IPS-15b (cell line): ENCODE data around the gene FOXI1.
"Not testable (repeated sequence)": the region's sequence is repeated elsewhere in the genome, so short reads cannot be mapped to it uniquely, and the experiment has no call there.

ENCODE experiments used
- H3K27me3 ChIP-seq: one replicate; pipeline ENCODE4 v1.6.1; 2013; ENCODE audit warnings: low read length; ENCODE audit not compliant: control insufficient read depth, insufficient read depth
- H3K36me3 ChIP-seq: one replicate; pipeline ENCODE4 v1.6.1; 2013; ENCODE audit warnings: low read length; ENCODE audit not compliant: control insufficient read depth, insufficient read depth
- H3K4me1 ChIP-seq: one replicate; pipeline ENCODE4 v1.6.1; 2013; ENCODE audit warnings: mild to moderate bottlenecking, low read length; ENCODE audit not compliant: control insufficient read depth, insufficient read depth
- H3K4me3 ChIP-seq: one replicate; pipeline ENCODE4 v1.5.1; 2013; ENCODE audit warnings: low read depth, low read length
- H3K9ac ChIP-seq: one replicate; pipeline ENCODE4 v1.6.1; 2013; ENCODE audit warnings: low read depth, mild to moderate bottlenecking, low read length
- H3K9me3 ChIP-seq: one replicate; pipeline ENCODE4 v1.6.1; 2013; ENCODE audit warnings: mild to moderate bottlenecking, low read length; ENCODE audit not compliant: control insufficient read depth, insufficient read depth

The FOXI1 gene

GRCh38 chr5:170135796-170136490, 30.2 kb downstream of the FOXI1 start:
- H3K4me3 ChIP-seq, result no peak overlapping the region
- no peaks in the 10 kb centered on the region for H3K27me3 ChIP-seq
- H3K36me3 ChIP-seq, result no peaks in the 10 kb centered on the region
- no peaks in the 10 kb centered on the region for H3K9me3 ChIP-seq
- H3K9ac ChIP-seq, result no peak overlapping the region
- no peaks in the 10 kb centered on the region for H3K4me1 ChIP-seq

- no peak overlapping the region for H3K4me3 ChIP-seq
Observed at GRCh38 chr5:170136506-170136905, 30.8 kb downstream of the FOXI1 start.

DNA sequence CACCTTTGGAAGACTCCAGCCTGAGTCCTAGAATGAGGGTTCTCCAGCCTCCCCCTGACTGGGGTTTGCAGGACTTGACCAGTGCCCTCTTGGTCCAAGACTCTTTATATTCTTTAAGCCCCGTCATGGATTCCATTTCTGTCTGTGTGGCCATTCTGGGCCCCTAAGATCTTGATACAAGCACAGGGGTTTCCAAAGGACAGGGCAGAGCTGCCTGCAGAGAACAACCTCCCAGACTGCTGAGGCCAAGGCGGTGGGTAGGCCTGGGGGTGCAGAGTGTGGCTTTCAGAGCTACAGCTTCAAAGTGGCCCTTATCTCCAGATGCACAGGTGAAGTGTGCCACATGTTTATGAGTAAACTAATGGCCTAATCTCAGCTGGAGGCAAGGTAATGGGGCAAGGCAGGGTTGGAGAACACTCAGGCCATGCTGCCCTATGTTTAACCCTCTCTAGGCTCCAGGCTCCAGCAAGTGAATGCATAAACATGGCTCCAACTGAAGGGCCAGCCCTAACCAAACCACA, 32.1 kb downstream of the FOXI1 start:
- Histone ChIP-seq H3K36me3 (no peaks in the 10 kb centered on the region), H3K9ac (no peak overlapping the region), H3K9me3 (no peaks in the 10 kb centered on the region), H3K27me3 (no peaks in the 10 kb centered on the region), H3K4me3 (no peak overlapping the region), H3K4me1 (no peaks in the 10 kb centered on the region)

More at GRCh38 chr5:170136506-170136905, 30.8 kb downstream of the FOXI1 start:
- Histone ChIP-seq H3K4me1 (no peaks in the 10 kb centered on the region), H3K9me3 (no peaks in the 10 kb centered on the region), H3K27me3 (no peaks in the 10 kb centered on the region), H3K36me3 (no peaks in the 10 kb centered on the region), H3K9ac (no peak overlapping the region)

- no peaks in the 10 kb centered on the region for H3K9me3 ChIP-seq
- no peaks in the 10 kb centered on the region for H3K27me3 ChIP-seq
- H3K4me3 ChIP-seq, result no peak overlapping the region
- no peaks in the 10 kb centered on the region for H3K4me1 ChIP-seq
- H3K9ac ChIP-seq, result no peak overlapping the region
- no peaks in the 10 kb centered on the region for H3K36me3 ChIP-seq
Observed at GRCh38 chr5:170138273-170138672, 32.6 kb downstream of the FOXI1 start.

DNA sequence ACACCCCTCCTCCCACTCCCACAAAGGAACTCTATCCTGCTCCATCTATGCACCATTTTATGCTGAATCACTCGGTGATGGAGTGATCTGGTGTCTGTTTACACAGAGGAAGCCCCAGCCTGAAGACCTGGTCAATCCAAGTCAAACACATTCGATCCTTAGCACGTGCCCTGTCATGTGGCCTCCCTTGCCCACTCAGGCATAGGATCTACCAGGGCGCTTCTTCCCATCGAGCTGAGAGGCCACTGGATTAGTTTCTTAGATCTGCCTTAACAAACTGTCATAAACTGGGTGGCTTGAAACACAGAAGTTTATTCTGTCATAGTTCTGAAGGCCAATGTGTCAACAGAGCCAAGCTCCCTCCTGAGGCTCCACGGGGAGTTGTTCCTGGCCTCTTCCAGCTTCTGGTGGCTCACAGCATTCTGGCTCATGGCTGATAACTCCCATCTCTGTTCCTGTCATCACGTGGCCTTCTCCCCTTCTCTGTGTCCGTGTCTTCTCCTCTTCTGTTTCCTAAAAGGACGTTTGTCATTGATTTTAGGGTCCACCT, 34.2 kb downstream of the FOXI1 start:
- Histone ChIP-seq H3K9me3 (no peaks in the 10 kb centered on the region), H3K27me3 (no peaks in the 10 kb centered on the region), H3K9ac (no peak overlapping the region), H3K36me3 (no peaks in the 10 kb centered on the region), H3K4me3 (no peak overlapping the region), H3K4me1 (no peaks in the 10 kb centered on the region)

DNA sequence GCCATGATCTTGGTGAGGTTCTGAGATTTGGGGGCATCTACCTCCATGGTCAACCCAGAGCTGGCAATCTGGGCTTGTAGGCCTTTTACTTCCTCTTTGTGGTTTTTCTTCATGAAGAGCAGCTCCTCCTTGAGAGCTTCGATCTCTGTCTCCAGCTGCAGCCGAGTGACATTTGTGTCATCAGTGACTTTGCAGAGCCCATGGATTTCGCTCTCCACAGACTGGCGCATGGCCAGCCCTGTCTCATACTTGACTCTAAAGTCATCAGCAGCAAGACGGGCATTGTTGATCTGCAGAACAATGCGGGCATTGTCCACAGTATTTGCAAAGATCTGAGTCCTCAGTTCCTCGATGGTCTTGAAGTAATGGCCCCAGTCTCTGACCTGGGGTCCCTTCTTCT, 35.5 kb downstream of the FOXI1 start:
- H3K9ac ChIP-seq, H3K36me3 ChIP-seq, H3K4me1 ChIP-seq: not testable (repeated sequence)

GRCh38 chr5:170141636-170142035, 35.9 kb downstream of the FOXI1 start:
- Histone ChIP-seq H3K9me3 (no peaks in the 10 kb centered on the region), H3K4me1 (no peaks in the 10 kb centered on the region), H3K27me3 (no peaks in the 10 kb centered on the region), H3K9ac (no peak overlapping the region), H3K36me3 (no peaks in the 10 kb centered on the region), H3K4me3 (no peak overlapping the region)

More for the DNA sequence above, 35.5 kb downstream of the FOXI1 start:
- not testable (repeated sequence) for H3K27me3 ChIP-seq, H3K4me3 ChIP-seq, H3K9me3 ChIP-seq

DNA sequence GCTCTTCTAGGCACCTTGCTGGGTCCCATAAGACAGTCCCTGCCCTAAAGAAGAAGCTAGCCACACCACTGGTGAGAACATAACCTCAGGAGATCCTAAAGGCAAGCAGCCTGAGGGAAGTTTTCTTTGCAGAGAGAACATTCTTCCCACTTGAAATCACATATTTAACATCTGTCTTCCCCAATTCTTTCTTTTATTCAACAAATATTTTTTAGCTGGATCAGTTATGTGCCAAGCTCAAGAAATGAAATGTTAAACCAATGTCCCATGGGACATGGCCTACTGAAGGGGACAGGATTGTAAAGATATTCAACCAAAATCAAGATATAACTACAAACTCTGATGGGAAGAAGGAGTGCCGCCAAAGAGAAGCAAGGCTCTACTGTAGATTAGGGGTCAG, 36.5 kb downstream of the FOXI1 start:
- Histone ChIP-seq H3K9me3 (no peaks in the 10 kb centered on the region), H3K4me1 (no peaks in the 10 kb centered on the region), H3K9ac (no peak overlapping the region), H3K4me3 (no peak overlapping the region), H3K36me3 (no peaks in the 10 kb centered on the region), H3K27me3 (no peaks in the 10 kb centered on the region)

DNA sequence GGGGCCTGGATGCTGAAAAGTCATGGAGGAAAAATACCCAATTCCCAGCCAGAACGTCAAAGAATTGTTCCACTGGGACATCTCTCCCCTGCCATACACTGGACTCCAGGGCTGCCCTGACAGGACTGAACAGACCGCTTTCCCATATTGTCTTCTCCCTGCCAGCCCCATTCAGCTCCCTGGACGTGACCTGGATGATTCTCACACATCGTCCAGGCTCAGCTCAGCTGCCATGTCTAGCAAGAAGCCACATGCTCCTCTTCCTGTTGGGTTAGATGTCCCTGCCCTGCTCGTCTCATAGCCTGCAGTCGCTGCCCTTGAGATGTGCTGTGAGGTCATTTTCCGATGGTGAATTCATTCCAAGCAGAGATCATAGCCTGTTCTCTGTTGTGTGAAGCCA, 37.4 kb downstream of the FOXI1 start:
- H3K9ac ChIP-seq, result no peak overlapping the region
- H3K27me3 ChIP-seq, result no peaks in the 10 kb centered on the region
- no peaks in the 10 kb centered on the region for H3K36me3 ChIP-seq
- H3K4me1 ChIP-seq, result no peaks in the 10 kb centered on the region
- no peaks in the 10 kb centered on the region for H3K9me3 ChIP-seq
- H3K4me3 ChIP-seq, result no peak overlapping the region

- Histone ChIP-seq H3K36me3 (no peaks in the 10 kb centered on the region), H3K27me3 (no peaks in the 10 kb centered on the region), H3K9me3 (no peaks in the 10 kb centered on the region), H3K4me1 (no peaks in the 10 kb centered on the region), H3K4me3 (no peak overlapping the region), H3K9ac (no peak overlapping the region)
Observed at GRCh38 chr5:170143710-170144109, 38.0 kb downstream of the FOXI1 start.

DNA sequence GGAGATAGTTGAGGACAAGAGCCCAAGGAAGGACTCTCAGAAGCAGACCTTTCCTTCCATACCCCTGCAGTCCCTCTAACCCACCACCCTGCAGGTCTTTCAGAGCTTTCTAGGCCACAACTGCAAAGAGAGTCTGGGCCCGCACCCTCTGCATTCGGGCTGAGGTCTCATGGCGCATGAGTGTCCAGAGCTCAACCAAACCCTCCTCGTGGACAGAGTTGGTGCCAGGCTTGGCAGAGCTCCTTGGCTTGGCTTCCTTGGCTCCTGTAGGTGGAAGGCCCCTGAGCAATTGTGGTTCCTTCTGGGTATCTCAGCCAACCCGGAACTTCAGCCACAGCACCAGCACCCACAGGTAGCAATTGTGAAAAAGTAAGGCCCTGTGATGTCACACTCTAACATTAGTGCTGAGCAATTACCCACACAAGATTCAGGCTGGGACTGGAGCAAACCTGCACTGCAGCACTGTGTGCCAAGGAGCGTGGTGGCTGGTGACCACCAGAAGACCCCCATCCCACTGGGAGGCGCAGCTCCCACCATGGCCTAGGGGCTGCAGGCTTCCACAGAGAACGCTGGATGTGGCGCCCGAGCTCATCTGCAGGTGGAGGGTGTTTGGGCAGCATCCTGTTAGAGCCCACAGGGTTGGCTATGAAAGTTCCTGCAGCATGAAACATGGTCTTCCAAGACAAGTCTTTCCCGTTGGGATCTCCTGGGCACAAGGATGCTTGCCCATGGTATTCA, 38.8 kb downstream of the FOXI1 start:
- Histone ChIP-seq H3K36me3 (no peaks in the 10 kb centered on the region), H3K27me3 (no peaks in the 10 kb centered on the region), H3K4me1 (no peaks in the 10 kb centered on the region), H3K9ac (no peak overlapping the region), H3K4me3 (no peak overlapping the region), H3K9me3 (no peaks in the 10 kb centered on the region)

- Histone ChIP-seq H3K27me3 (no peaks in the 10 kb centered on the region), H3K4me1 (no peaks in the 10 kb centered on the region), H3K36me3 (no peaks in the 10 kb centered on the region), H3K9ac (no peak overlapping the region), H3K9me3 (no peaks in the 10 kb centered on the region), H3K4me3 (no peak overlapping the region)
Observed at GRCh38 chr5:170145462-170145861, 39.8 kb downstream of the FOXI1 start.
